NCI-H82 treated with DMSO at 0.1 percent for 48 hours (cell line): ENCODE data around the gene PARD6G.

Experiments
- DNase-seq: peaks from one replicate; lab custom pipeline; 2025; ENCODE audit not compliant: unreplicated experiment; lab: John Stamatoyannopoulos, UW

The PARD6G gene

GRCh38 chr18:80213182-80213581 is 34.1 kb downstream of the PARD6G start:
- no peak for DNase-seq

- no peak for DNase-seq
These were observed 36.8 kb downstream of the PARD6G start for GRCh38 chr18:80210312-80211083.

GRCh38 chr18:80208620-80209019 is 38.7 kb downstream of the PARD6G start:
- no peak for DNase-seq

- DNase-seq: no peak
These were observed 42.0 kb downstream of the PARD6G start for GRCh38 chr18:80205294-80205693.

- no peak for DNase-seq
These were observed 43.2 kb downstream of the PARD6G start for GRCh38 chr18:80204142-80204541.

GRCh38 chr18:80203249-80203648 is 44.1 kb downstream of the PARD6G start:
- DNase-seq: no peak

GRCh38 chr18:80202264-80202998 is 44.9 kb downstream of the PARD6G start:
- no peak for DNase-seq

DNA sequence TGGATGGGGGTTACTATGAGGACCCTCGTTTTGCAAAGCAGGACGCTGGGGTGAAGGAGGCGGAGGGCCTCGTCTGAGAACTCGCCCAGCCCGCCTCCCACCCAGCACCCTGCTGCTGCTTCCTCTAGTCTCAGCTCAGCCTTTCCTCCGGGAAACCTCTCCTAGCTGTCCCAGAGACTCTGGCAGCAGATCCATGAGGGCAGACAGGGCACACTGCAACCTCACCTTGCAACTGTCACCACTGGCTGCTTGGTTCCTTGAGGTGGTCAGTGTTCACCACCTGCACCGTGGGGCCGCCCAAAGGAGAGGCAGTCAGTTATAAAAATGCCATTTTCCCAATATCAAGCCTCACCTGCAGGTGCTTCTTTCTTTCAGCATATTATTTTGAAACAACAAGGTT is 45.6 kb downstream of the PARD6G start:
- no peak for DNase-seq

GRCh38 chr18:80200932-80201672 is 46.2 kb downstream of the PARD6G start:
- DNase-seq: no peak

GRCh38 chr18:80200171-80200931 is 47.0 kb downstream of the PARD6G start:
- DNase-seq: no peak

- DNase-seq: no peak
These were observed 48.1 kb downstream of the PARD6G start for GRCh38 chr18:80198994-80199748.

- DNase-seq: no peak
These were observed 48.9 kb downstream of the PARD6G start for GRCh38 chr18:80198391-80198790.

- DNase-seq: no peak
These were observed 49.8 kb downstream of the PARD6G start for GRCh38 chr18:80197528-80197927.

GRCh38 chr18:80196528-80197320 is 50.6 kb downstream of the PARD6G start:
- no peak for DNase-seq

DNA sequence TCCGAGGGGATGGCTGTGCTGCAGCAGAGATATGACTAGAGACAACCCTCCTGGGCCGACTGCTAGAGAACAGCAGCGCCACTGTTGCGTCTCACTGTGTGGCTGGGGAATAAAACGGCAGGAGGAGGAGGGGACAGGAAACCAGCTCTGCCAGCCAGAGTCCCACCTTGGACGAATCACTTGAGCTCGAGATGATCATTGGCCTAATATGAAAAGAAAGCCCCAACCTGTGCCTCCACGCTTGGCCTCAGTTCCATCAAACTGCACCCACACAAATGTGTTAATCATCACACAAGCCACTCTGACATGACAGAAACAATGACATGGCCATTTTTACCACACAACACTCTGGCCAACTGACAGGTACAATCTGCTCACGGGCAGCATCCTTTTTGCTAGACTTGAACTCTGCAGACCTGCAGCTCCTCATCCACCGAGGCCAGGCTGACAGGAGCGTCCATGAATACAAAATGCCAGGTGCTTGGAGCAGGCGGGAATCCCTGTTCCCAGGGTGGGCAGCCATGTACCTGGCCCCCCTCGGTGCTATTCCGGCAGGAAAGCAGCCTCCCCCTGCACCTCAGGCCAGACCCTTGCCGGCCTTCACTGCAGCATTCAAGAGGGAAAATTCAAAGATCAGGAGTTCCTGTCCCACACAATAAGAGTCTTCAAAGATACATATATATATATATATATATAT is 52.3 kb downstream of the PARD6G start:
- no peak for DNase-seq

- no peak for DNase-seq
These were observed 53.6 kb downstream of the PARD6G start for GRCh38 chr18:80193701-80194100.

GRCh38 chr18:80192653-80193385 is 54.5 kb downstream of the PARD6G start:
- no peak for DNase-seq

GRCh38 chr18:80191907-80192652 is 55.2 kb downstream of the PARD6G start:
- no peak for DNase-seq
